Activated CD4-positive, alpha-beta T cell treated with anti-CD3 and anti-CD28 coated beads, Interleukin-2, amount 50 U/mL, for 16 hours (primary cell): ENCODE measurements around the gene FRMD4A.
"Not testable (repeated sequence)": the region's sequence is repeated elsewhere in the genome, so short reads cannot be mapped to it uniquely, and the experiment has no call there.

Experiments
- DNase-seq: peaks from one replicate; pipeline ENCODE4 v3.0.0-alpha.2; 2020

Gene FRMD4A

DNA sequence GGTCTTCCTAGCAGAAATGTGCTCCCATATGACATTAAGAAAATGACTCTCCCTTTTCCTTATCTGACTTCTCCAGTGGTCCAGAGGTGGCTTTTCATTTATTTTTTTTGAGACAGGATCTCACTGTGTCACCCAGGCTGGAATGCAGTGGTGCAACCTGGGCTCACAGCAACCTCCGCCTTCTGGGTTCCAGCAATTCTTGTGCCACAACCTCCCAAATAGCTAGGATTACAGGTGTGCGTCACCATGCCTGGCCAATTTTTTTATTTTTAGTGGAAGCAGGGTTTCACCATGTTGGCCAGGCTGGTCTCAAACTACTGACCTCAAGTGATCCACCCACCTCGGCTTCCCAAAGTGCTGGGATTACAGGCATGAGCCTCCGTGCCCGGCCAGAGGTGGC lies 563.6 kb downstream of the FRMD4A start:
- DNase-seq = not testable (repeated sequence)

DNA sequence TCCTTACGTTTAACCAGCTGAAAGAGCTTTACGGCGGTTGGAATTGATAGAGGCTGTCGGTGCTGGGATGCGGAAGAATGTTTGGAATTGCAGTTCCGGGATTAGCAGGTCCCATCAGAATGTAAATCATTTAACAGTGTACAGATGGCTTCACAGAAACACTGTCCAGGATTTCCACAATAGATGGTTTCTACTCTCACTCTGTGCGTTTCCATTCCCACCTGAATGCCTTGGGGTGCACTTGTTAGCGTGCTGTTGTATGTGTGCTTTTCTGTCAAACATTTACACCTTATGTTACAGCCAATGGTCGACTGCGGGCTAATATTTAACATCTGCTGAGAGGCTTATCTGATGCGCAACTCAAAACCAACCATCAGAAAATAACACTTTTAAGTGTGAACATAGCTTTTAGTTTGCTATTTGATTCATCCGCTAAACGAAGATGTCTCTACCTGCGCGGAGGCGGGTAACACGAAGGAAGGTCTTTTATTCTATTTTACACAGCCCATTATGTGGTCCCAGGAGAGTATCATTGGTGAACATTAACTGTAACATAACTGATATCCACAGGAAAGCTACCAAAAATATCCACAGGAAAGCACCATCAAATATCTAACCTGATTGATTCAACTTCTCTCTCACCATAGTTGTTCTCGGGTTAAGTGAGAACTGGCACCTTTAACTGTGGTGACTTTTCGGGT lies 564.9 kb downstream of the FRMD4A start:
- no peak for DNase-seq

DNA sequence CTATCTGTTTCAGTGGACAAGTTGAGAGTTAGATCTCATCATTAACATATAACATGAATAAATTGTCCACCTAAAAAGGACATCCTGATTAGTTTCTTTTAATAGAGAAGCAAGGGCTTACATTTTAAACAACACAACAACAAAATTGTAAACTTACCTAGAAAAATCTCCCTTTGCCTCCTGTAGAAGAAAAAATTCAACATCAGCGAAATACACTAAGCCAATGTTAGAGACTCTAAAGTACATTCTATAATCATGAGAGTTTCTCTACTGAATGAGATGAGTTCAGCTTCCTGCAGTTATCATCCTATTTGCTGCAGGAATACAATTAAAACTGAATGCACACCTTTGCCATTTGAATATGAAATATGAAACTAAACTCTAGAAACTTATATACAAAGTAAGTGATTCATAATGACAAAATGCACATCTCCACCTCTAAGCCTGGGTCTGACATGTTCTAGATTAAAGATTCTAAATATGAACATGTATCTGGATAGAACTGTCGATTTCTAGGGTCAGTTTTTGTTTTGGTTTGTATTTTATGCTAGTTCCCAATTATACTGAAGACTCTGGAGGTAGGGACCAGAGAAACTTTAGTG lies 569.1 kb downstream of the FRMD4A start:
- no peak for DNase-seq

DNA sequence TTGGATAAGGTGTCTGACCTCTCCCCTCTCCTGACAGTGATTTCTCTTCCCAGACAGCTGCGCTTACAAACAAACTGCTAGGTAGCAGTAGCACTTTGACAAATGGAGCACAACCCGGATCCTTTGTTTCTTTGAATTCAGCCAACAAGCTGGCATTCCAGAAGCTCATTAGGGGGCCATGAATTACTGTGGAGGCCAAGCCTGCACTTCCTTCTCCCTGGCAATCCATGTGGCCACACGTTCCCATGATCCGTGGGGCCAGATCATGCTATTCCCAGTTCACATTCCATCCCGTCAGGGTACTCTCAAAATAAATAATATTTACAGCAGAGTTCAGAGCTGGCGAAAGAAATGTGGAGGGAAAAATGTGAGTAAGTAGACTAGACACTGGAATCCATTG lies 571.6 kb downstream of the FRMD4A start:
- no peak for DNase-seq

DNA sequence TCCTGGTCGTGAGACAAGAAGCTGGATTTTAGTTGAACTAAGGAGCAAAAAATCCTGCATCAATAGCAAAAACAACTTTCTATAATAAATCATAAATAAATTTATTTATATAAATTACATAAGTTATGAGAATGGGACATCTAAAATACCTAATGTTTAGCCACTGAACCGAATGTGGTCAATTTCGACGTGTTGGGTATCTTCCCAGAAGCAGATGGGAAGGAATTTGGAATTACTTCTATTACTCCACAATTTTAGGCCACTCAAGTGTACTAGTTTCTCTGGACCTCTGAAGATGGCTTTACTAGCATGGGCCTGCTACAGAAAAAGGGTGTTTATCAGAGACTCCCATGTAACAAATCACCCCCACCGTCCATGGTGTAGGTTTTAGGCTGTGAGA lies 572.0 kb downstream of the FRMD4A start:
- no peak for DNase-seq

DNA sequence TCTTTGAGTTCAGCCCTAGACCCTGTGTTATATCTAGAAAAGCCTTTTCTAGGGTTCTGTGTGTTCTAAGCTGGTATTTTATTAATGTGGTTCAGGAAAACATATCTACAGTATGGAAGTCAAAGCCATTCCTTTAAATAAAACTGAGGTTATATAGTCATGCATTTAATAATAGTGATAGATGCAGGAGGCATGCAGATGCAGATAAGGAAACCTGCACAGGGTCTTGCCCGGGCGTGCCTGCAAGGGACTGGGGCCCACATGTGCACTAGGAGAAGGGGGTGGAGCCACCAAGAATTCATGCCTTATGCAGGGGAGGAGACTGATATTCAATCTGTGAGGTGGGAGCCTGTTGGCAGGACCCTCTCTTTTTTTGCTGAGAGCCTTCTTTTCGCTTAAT lies 572.4 kb downstream of the FRMD4A start:
- no peak for DNase-seq

DNA sequence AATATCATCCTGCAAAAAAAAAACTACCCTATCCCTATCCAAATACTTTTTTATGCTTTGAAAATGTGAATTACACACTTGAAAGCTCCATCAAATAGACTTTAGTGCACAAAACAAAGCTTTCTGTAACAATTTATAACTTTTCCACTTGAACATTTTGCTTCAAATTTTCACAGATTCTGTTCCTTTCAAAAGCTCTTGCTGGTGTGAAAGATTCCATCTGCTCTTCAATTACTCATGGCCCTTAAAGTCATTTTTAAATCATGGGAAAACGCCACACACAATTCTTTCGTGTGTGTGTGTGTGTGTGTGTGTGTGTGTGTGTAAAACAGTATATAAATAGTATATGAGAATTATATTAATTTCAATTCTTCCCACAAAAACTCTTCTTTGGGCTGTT lies 576.4 kb downstream of the FRMD4A start:
- no peak for DNase-seq

DNA sequence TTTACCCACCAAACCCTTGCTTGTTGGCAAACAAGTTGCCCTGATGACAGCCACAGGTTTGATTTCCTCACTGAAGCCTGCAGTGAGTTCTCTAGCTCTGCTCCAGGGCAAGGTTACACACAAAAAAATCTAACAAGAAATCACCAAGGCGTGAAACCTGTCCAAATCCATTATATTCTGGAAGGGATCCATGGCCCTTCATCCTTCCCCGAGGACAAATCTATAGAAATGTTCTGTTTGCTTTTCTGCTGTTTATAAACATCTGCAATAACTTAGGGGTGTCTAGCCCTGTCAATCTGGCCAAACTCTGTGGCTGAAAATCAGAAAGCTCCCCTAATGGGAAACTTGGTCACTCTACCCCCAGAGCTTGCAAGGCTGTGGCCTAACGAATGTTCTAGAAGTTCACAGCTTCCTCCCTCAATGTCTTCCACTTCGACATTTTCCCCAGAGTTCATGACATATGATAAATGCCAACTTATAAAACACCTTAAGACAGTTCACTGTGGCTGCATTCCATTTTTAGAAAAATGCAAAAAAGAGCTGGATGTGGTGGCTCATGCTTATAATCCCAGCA lies 579.4 kb downstream of the FRMD4A start:
- DNase-seq = no peak

DNA sequence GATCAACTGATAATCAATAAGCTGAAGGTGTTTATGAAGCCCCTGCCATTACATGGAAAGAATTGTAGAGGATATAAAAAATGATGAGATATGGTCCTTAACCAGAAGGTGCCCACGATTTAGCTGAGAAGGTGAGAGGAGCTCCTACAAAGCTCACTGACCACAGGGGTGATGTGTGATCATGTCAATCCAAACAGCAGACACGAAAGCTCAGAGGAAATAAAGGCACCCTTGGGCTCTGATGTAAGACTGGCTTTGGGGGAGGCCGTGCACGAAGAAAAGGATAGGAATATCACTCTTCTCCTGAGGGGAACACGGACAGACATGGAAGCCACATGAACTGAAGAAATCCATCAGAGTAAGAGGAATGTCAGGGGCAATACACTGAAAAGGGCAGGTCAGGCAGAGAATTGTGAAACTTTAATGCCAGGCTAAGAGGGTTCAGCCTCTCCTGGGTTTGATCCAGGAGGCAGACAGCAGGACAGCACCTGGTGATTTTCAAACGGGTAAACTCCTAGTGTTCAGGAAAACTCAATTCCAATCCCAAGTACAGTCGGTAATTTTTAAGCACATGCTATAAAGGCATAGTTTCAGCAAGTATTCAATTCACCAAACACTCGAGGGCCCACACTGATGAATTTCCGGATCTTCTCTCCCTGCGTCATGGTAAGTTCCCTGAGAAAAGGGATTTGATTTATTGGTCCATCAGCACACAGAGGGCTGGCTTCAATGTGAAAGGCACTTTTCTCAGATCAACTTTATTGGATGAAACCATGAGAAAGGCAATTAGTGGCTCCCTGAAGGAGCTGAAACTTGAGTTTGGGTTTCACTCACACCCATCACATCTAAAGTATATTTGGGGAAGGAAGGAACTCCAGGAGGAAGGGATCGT lies 580.2 kb downstream of the FRMD4A start:
- no peak for DNase-seq

DNA sequence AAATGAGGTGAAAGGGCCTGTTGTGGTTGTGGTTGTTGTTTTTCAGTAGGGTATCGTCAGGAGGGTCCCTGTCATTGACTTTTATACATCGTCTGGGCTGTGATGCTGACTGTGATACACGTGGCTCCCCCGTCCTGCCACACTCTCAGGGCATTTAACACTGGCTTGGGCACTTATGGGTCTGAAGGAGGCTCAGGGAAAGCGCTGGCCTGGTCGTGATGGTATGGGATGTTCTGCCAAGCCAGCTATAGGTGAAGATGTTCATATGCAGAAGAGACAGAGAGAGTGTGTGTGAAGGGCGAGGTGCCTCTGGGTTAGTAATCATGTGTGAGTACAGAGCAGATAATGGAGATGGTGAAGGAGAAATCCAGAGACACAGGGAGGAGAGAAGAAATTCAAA lies 585.5 kb downstream of the FRMD4A start:
- no peak for DNase-seq

DNA sequence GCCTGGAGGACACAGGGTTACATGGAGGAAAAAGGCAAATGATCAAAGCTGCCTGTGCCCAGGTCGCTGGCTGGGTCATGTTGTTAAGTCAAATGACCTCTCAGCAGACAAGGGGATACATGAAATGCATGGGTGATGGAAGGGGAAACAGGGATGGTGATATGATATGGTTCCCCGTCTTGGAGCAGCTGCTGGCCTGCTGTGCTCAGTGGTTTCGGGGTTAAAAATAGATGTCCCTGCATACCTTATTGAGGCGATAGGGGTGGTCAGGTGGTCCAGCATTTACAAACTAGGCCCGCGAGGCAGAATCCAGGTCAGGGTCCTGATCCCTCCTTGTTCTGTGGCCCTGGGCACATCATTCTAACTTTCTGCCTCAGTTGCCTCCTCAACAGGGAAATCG lies 586.8 kb downstream of the FRMD4A start:
- no peak for DNase-seq

DNA sequence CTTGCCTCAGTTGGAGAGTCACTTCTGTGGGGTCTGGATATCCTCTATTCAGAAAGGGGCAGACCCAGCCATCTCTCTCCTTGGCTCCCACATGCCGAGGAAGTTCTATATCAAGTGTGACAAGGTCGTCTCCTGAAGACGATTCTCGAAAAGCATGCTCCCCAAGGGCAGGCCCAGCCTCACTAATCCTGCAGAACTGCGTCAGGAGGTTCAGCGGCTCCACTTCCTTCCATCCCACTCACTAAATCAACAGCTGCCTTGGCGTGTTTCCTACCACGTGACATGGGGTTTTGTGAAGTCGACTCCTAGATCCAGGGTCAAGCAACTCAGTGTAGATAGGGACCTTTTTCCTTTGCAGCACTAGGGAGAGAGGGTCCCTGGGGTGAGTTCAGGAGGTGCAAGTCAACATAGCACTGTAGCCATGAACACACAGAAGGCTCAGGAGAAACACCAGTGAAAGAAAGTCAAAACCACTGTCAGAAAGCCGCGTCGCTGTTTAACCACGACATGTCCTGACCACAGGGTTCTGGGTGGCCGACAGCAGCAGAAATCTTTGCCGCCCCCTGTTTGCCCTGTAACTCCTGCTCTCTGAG lies 587.5 kb downstream of the FRMD4A start:
- DNase-seq = no peak

DNA sequence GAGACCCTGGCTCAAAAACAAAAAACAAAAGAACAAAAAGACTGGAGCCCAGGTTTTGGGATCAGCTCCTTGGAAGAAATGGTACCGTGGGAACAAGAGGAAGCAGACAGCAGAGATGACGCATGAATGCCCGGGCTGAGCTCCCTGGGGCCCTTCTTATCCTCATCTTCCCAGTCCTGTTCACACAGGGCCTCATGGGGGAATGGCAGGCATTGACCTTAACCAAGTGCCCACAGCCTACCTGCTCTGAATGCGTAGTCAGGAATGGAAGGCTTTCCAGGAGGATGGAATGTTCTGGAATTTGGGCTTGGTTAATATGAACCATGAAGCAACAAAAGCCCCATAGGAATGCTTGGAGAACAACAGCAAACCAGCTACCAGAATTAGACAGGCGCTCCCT lies 589.3 kb downstream of the FRMD4A start:
- no peak for DNase-seq

DNA sequence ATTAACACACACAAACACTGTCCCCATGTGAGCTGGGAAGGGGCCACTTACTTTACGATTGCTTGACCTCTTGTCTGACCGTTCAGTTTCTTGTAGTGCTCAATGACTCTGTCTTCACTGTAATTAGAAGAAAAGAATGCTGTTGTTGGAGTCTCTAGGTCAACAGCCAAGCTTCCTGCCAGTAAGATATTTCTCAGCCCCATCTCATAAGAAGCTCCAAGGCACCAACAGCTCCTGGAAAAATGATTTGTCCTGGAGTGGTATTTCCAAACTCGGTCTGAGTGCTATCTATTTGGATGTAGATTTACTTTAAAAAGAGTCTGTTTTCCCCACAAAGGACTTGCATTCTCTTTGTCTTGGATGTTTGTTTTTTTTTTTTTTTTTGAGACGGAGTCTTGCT lies 590.3 kb downstream of the FRMD4A start:
- DNase-seq = no peak

DNA sequence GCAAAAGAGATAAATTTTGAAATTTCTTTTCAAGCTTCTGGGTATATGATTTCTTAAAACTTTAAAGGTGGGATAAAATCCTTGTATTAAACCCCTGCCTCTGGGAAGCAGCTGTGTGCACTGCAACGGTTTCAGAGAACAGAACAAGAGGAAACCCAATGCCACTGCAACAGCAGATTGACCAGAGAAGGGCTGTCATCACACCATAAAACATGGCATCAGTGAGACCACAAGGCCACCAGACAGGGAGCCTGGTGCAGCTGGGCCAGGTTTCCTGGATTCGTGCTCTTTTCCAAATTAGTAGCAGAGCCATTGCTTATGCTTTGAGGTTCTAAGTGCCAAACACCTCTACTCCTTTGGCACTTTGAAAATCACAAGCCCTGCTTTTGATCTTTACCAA lies 591.5 kb downstream of the FRMD4A start:
- DNase-seq = no peak

DNA sequence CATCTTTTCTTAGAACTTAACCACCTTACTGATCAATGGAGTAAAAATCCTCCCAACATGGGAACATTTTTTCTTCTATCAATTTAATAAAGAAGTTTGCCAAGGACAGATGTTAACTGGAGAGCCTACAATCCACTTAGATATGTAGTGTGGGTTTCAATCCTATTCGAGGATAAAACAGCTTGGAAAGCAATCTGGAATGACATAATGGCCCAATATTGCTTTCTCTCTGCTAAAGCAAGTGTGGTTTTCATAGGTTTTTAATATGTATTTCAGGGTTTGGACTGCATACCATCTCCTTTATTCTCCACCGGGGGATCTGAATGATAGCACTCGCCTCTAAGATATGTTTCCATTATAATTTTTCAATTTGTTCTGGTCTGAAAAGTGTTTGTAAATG lies 594.2 kb downstream of the FRMD4A start:
- DNase-seq = no peak

DNA sequence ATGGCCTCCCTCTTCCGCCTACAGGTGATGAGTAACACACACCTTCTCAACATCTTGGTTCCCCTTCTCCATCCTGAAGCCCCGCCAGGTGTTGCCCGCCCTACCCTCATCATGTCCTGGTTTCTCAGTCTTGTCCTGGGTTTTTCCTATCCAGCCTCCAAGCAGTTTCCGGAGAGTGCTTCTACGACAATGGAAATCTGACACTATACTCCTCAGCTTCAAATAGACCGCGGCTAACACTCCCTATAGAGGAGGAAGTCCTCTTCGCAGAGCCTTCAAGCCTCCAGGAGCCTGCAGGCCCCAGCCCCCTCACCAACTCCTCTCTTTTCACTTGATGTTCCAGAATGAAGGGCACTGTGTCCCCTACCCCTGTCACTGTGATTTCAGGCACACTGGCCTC lies 596.6 kb downstream of the FRMD4A start:
- no peak for DNase-seq

DNA sequence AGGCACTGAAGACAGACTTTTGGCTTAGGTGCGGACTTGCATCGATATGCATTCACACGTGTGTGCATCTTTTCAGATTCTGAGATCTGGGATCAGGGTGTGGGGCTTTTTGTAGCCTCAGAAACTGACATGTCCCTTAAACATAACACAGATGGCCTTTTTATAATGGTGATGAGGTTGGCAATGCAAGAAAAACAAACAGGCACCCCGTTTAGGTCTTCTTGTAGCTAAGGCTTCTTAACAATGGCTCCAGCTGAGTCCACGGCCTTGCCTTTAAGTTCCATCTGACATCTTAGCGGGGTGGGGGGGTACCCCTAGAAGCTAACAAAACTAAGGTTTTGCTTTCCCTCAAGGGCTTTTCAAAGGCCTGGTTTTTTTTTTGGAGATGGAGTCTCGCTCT lies 597.7 kb downstream of the FRMD4A start:
- no peak for DNase-seq

DNA sequence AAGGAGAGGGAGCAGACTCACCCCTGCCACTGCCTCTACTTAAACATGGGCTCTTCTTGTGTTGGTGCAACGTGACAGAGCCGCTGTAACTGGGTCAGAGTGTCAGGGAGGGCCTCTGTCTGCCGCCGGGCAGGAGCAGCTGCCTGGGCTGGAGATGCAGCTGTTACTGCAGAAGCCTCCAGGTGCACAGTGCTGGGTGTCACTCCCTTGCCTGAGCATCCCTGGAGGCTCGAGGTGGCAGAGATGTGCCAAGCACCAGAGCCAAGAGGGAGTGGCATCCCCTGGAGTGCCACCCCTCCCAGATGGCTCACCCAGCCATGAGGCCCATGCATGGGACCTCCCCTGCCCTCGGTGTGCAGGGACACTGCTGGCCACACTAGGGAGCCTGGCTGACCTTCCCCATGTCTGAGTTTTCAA lies 598.3 kb downstream of the FRMD4A start:
- no peak for DNase-seq

DNA sequence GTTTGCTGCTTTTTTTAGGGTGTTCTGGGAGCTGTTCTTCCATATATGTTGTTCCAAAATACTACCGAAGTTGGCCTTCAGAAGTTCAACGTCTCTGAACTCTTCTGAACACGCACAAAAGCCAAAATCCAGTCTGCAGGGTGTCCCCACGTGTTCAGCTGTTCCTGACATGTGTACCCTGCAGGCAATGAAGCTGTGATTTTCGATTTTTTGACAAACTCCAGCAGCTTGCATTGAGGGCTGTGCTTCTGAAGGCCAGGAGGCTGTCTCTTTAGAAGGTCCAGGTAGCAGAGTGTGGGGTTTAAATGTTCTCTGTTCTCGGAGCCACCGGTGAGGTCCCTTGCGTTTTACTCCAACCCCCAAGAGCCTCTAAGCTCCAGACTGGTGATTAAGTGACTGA lies 598.9 kb downstream of the FRMD4A start:
- DNase-seq = no peak

DNA sequence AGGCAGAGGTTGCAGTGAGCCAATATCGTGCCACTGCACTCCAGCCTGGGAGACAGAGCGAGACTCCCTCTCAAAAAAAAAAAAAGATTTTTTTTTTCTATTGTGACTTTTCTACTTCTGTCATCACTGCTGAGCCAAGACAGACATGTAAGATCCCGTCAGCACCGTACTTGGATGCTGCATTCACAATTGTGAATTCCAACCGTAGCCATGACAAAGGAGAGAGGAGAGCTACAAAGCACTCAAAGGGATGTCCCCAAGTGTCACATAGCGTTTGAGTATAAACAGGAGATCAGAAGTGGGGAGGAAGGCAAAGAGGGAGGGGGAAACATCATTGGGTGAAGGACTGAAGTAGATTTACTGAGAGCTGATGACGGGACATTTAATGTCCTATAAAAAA lies 599.8 kb downstream of the FRMD4A start:
- DNase-seq = no peak

DNA sequence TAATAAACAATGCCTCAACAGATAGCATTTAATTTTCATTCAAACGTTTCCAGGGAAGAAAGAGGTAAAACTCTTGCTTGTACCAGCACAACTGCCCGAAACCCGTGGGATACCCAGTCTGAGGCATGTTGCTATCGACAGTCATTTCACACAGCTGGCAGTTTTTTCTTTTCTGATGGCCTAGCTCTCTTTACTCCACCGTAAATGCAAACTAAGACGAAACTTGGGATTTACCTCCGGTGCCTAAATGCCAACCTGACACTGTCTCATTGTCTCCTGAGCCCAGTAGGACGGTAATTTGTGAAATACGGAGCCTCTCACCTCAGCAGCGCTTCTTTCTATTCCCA lies 600.4 kb downstream of the FRMD4A start:
- DNase-seq = no peak

DNA sequence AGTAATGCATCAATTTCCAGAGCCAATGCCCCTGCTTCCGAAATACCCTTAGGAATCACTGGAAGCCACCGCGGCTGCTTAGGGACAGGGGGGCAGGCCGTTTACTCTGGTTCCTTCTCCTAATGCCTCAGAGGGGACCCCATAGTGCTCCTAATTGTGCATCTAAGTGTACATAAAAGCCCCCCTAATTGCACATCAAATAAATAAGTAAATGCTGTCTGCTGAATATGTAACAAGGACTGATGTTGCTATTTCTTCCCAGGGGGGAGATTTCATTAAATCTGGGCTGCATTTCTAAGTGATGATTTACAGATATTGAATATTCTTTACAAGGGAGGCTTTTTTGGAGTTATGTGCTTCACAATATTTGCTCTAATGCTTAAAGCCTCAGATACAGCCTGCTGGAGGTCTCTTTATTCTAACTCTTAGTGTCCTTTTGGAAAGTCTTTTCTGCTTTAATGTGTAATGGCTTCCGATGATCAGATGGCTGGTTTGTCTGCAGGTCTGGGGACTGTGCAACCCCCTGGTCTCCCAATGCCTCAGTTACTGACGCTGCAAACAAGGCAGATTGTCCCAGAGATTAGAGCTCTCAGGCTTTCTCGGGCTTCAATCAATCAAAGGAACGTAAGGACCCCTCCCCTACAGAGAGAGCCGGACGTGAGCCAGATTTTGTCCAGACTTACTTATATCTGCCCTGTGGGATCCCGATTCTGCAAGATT lies 601.0 kb downstream of the FRMD4A start:
- no peak for DNase-seq
